Prostate gland (tissue), 2 donors: ENCODE measurements around the gene TRIO. TPM values are rescaled to one million over a fixed set of nuclear protein-coding genes. Genes with fewer than 3 reads are reported as not detected.

ENCODE experiments used
- DNase-seq: peaks from one replicate; pipeline ENCODE4 v3.0.0-alpha.2; 2019; ENCODE audit warnings: low spot score
- H3K27ac ChIP-seq, 2 donors: fragments of 200-600 bp; sonication (generic); 2 replicates each; pipeline ENCODE4 v1.5.1; 2017 to 2019
- H3K27me3 ChIP-seq: fragments of 200-600 bp; sonication (generic); replicated peaks from 2 replicates; pipeline ENCODE4 v1.5.1; 2019; ENCODE audit not compliant: insufficient read depth
- H3K36me3 ChIP-seq, 2 donors: fragments of 200-600 bp; sonication (generic); 1 replicate in 1 of 2; 2 replicates in 1 of 2; pipeline versions ENCODE4 v1.5.1 to v1.8.1; 2017 to 2019
- H3K4me1 ChIP-seq: fragments of 200-600 bp; sonication (generic); replicated peaks from 2 replicates; pipeline ENCODE4 v1.5.1; 2019
- H3K4me3 ChIP-seq, 2 donors: fragments of 200-600 bp; sonication (generic); 2 replicates each; pipeline ENCODE4 v1.5.1; 2017 to 2019
- H3K9me3 ChIP-seq: fragments of 200-600 bp; sonication (generic); 2 replicates; pipeline ENCODE4 v1.5.1; 2017
- POLR2A ChIP-seq: fragments of 450-650 bp; IDR thresholded peaks from one replicate; pipeline ENCODE4 v1.6.1; 2016; ENCODE audit warnings: antibody characterized with exemption, mild to moderate bottlenecking
- POLR2AphosphoS5 ChIP-seq: sonication (generic); formaldehyde crosslinking; IDR thresholded peaks from one replicate; pipeline ENCODE4 v1.6.1; 2017; ENCODE audit warnings: antibody characterized with exemption
- WGBS: methylation state at CpG from one replicate; pipeline ENCODE4 v1.1.5; 2018; 5-methylcytosine and 5-hydroxymethylcytosine counted together
- intact Hi-C: fragments of 100-400 bp; cut with DNase I; formaldehyde crosslinking; loops from one replicate; pipeline ENCODE4 v1.14.2; 2022
- total RNA-seq, 2 donors: library from RNA; depleted of rRNA; stranded (reverse); fragments of >200 nt; gene quantifications; one replicate each; pipeline ENCODE4 v1.1.0, GENCODE V29; 2016
- TF ChIP-seq, protein P1 (sequence below), 4 experiments: fragments of 200-600 bp in 2 of 4; fragments of 450-650 bp in 2 of 4; sonication (generic) in 2 of 4; IDR thresholded peaks; 1 replicate in 3 of 4; 2 replicates in 1 of 4; pipeline ENCODE4 v1.5.1; 2016 to 2019; ENCODE audit warnings: antibody characterized with exemption in 4 of 4, mild to moderate bottlenecking in 2 of 4, moderate library complexity in 2 of 4

Gene TRIO
- total RNA-seq, 2 donors from 2014 or later: 90.3 to 197 TPM

DNA sequence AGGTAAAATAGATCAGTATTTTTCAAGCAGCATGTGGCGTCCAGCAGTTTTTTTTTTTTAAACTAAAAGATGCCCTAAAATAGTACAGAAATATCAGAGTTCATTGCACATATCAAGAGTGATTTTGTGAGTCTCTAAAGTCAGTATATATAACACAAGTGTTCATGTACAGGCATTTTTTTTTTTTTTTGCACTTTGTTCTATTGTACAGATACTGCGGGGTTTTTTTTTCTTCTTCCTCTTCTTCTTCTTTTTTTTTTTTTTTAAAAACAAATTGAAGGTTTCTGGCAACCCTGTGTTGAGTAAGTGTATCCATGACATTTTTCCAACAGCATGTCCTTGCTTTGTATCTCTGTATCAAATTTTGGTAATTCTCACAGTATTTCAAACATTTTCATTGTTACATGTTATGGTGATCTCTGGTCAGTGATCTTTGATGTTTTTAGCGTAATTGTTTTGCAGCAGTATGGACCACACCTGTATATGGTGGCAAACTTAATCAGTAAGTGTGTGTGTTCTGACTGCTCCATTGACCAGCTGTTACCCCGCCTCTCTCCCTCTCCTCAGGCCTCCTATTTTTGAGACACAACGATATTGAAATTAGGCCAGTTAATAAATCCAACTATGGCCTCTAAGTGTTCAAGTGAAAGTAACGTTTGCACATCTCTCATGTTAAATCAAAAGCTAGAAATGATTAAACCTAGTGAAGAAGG, 76.8 kb downstream of the TRIO start:
- H3K9me3 ChIP-seq: no peaks in the 10 kb centered on the region
- TF ChIP-seq, protein P1, sequence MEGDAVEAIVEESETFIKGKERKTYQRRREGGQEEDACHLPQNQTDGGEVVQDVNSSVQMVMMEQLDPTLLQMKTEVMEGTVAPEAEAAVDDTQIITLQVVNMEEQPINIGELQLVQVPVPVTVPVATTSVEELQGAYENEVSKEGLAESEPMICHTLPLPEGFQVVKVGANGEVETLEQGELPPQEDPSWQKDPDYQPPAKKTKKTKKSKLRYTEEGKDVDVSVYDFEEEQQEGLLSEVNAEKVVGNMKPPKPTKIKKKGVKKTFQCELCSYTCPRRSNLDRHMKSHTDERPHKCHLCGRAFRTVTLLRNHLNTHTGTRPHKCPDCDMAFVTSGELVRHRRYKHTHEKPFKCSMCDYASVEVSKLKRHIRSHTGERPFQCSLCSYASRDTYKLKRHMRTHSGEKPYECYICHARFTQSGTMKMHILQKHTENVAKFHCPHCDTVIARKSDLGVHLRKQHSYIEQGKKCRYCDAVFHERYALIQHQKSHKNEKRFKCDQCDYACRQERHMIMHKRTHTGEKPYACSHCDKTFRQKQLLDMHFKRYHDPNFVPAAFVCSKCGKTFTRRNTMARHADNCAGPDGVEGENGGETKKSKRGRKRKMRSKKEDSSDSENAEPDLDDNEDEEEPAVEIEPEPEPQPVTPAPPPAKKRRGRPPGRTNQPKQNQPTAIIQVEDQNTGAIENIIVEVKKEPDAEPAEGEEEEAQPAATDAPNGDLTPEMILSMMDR (IDR thresholded peaks at IDR 0.05): no peak
- no peak for TF ChIP-seq POLR2A
- no peak for TF ChIP-seq POLR2AphosphoS5
- no peaks in the 10 kb centered on the region for H3K27me3 ChIP-seq
- H3K4me1 ChIP-seq: peaks cover 7% of the 10 kb centered on the region
- WGBS: 62% methylated on average over 6 of the region's 6 CpGs
- intact Hi-C loops: loop anchor here (5.0 kb wide), 1 partner anchor 37 kb away; no protein-coding TSS in a partner anchor
- no peak overlapping the region for H3K27ac ChIP-seq
- no peak overlapping the region for H3K4me3 ChIP-seq
- no peak for DNase-seq
- H3K36me3 ChIP-seq: no peaks in the 10 kb centered on the region

DNA sequence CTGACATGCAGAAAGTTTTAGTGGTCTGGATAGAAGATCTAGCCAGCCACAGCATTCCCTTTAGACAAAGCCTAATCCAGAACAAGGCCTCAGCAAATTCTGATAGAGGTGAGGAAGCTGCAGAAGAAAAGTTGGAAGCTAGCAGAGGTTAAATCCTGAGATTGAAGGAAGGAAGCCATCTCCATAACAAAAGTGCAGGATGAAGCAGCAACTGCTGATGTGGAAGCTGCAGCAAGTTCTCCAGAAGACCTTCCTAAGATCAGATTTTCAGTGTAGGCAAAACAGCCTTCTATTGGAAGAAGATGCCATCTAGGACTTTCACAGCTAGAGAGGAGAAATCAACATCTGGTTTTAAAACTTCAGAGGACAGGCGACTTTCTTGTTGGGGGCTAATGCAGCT, 77.5 kb downstream of the TRIO start:
- no peaks in the 10 kb centered on the region for H3K27me3 ChIP-seq
- intact Hi-C loops: loop anchor here (5.0 kb wide), 1 partner anchor 37 kb away; no protein-coding TSS in a partner anchor
- H3K4me1 ChIP-seq: peaks cover 7% of the 10 kb centered on the region
- no peak for DNase-seq
- 88% methylated on average over 1 of the region's 1 CpG for WGBS
- H3K4me3 ChIP-seq: no peak overlapping the region
- H3K27ac ChIP-seq: no peak overlapping the region
- H3K9me3 ChIP-seq: no peaks in the 10 kb centered on the region
- TF ChIP-seq POLR2A (no peak), POLR2AphosphoS5 (no peak)
- TF ChIP-seq, protein P1 (IDR thresholded peaks at IDR 0.05): no peak
- no peaks in the 10 kb centered on the region for H3K36me3 ChIP-seq

- no peaks in the 10 kb centered on the region for H3K27me3 ChIP-seq
- H3K9me3 ChIP-seq: no peaks in the 10 kb centered on the region
- no peak for DNase-seq
- no peak overlapping the region for H3K27ac ChIP-seq
- 81% methylated on average over 6 of the region's 6 CpGs for WGBS
- TF ChIP-seq, protein P1 (IDR thresholded peaks at IDR 0.05): no peak
- TF ChIP-seq POLR2AphosphoS5: no peak
- TF ChIP-seq POLR2A: no peak
- peaks cover 7% of the 10 kb centered on the region for H3K4me1 ChIP-seq
- H3K36me3 ChIP-seq: no peaks in the 10 kb centered on the region
- H3K4me3 ChIP-seq: no peak overlapping the region
- intact Hi-C loops: loop anchor here (5.0 kb wide), 1 partner anchor 36 kb away; no protein-coding TSS in a partner anchor
Measured at GRCh38 chr5:14221732-14222131, 78.6 kb downstream of the TRIO start.

GRCh38 chr5:14222206-14222605, 79.1 kb downstream of the TRIO start:
- TF ChIP-seq POLR2A (no peak), POLR2AphosphoS5 (no peak)
- TF ChIP-seq, protein P1 (IDR thresholded peaks at IDR 0.05): no peak
- intact Hi-C loops: loop anchor here (5.0 kb wide), 1 partner anchor 35 kb away; no protein-coding TSS in a partner anchor
- H3K36me3 ChIP-seq: no peaks in the 10 kb centered on the region
- no peak overlapping the region for H3K27ac ChIP-seq
- no peak for DNase-seq
- H3K4me3 ChIP-seq: no peak overlapping the region
- peaks cover 7% of the 10 kb centered on the region for H3K4me1 ChIP-seq
- WGBS: 74% methylated on average over 3 of the region's 3 CpGs
- H3K9me3 ChIP-seq: no peaks in the 10 kb centered on the region
- no peaks in the 10 kb centered on the region for H3K27me3 ChIP-seq

DNA sequence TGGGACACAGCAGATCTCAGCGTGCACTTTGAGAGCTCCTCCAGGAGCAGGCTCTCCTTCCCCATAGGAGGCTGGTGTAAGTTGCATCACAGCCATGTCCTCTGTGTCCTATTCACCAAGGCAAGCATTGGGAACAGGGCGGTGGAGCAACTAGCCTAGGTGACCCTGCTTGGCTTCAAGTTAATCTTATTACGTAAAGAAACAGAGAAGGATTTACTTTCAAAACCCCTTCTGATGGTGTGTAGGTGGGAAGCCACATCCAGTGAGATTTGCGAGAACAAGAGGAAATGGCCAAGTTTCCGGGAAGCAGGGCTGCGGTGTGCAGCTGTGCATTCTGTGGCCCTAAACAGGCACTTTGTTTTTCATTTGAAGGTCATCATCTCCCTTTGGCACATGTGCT, 80.2 kb downstream of the TRIO start:
- Histone ChIP-seq H3K27ac (no peak overlapping the region), H3K9me3 (no peaks in the 10 kb centered on the region), H3K27me3 (no peaks in the 10 kb centered on the region), H3K4me3 (no peak overlapping the region), H3K36me3 (no peaks in the 10 kb centered on the region), H3K4me1 (peaks cover 6% of the 10 kb centered on the region)
- DNase-seq: no peak
- WGBS: 86% methylated on average over 6 of the region's 6 CpGs
- TF ChIP-seq POLR2AphosphoS5 (no peak), POLR2A (no peak)
- TF ChIP-seq, protein P1 (IDR thresholded peaks at IDR 0.05): no peak
- intact Hi-C loops: loop anchor here (5.0 kb wide), 1 partner anchor 34 kb away; no protein-coding TSS in a partner anchor
